LNCaP clone FGC (cell line): ENCODE results near the gene RPL14.

Source experiments
- DNase-seq: peaks from one replicate; pipeline ENCODE4 v3.0.0-alpha.2; 2011; ENCODE audit warnings: low read depth
- H3K4me3 ChIP-seq: 2 replicates; pipeline ENCODE4 v1.5.1; 2011; ENCODE audit warnings: mild to moderate bottlenecking, low read depth, low read length, control low read depth
- CTCF ChIP-seq: IDR thresholded peaks from 2 replicates; pipeline ENCODE4 v1.5.1; 2012; ENCODE audit warnings: mild to moderate bottlenecking; ENCODE audit not compliant: control insufficient read depth, insufficient read depth; ENCODE audit errors: extremely low read depth

Gene RPL14

DNA sequence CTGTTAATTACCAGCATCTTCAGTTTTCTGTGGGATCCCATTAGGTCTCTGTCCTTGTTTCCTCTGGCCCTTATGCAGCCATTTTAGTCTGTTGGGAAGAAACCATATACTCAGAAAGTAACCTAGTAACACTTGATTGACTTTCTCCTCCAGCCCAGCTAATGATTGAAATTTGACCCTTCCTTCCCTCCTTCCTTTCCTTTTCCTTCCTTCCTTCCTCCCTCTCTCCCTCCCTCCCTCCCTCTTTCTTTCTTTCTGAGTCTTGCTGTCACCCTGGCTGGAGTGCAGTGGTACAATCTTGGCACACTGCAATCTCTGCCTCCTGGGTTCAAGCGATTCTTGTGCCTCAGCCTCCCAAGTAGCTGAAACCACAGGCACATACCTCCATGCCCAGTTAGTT is 42.8 kb downstream of the RPL14 start:
- TF ChIP-seq CTCF, result no peak
- DNase-seq, result no peak
- no peak overlapping the region for H3K4me3 ChIP-seq

- DNase-seq, result no peak
- TF ChIP-seq CTCF, result no peak
- H3K4me3 ChIP-seq, result no peak overlapping the region
These were observed 44.9 kb downstream of the RPL14 start for GRCh38 chr3:40502034-40502433.

DNA sequence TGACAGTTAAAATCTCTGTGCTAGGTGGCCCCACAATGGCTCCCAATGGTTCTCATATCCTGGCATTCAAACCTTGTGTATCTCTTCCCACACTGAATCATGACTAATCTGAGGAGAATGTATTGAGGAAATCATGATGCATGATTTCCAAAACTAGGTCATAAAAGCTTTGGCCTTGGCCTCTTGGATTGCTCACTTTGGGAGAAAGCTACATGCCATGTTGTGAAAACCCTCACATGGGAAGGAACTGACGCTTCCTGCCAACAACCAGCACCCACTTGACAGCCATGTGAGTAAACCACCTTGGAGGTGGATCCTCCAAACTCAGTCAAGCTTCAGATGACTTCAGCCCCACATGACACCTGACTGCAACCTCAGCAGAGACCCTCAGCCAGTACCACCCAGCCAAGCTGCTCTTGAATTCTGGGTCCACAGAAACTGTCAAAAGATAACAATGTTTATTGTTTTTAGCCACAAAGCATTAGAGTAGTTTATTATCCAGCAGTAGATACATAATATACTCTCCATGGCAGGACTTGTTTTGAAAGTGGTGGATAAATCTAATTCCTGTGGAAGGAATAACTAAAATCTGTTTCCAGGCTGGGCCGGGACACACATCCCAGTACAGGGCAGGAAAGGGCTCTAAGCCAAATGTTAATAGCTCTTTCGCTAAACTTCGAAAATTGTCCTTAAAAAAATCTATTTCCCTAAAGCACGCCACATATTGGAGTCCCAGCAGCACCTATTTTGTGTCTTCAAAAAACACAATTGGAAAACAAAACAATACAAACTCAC is 47.7 kb downstream of the RPL14 start:
- no peak for TF ChIP-seq CTCF
- DNase-seq, result no peak
- peak overlapping the region; percentile 65 for H3K4me3 ChIP-seq

- DNase-seq, result no peak
- peak within 1 kb of the TSS; percentile 65 for H3K4me3 ChIP-seq
- peak; percentile 51 for TF ChIP-seq CTCF
These were observed 48.7 kb downstream of the RPL14 start, which contains the start of gene ZNF620 for GRCh38 chr3:40505599-40506462. Gene ZNF620 (plus strand): TSS chr3:40506039. CDS start chr3:40506353, 314 bp downstream.

DNA sequence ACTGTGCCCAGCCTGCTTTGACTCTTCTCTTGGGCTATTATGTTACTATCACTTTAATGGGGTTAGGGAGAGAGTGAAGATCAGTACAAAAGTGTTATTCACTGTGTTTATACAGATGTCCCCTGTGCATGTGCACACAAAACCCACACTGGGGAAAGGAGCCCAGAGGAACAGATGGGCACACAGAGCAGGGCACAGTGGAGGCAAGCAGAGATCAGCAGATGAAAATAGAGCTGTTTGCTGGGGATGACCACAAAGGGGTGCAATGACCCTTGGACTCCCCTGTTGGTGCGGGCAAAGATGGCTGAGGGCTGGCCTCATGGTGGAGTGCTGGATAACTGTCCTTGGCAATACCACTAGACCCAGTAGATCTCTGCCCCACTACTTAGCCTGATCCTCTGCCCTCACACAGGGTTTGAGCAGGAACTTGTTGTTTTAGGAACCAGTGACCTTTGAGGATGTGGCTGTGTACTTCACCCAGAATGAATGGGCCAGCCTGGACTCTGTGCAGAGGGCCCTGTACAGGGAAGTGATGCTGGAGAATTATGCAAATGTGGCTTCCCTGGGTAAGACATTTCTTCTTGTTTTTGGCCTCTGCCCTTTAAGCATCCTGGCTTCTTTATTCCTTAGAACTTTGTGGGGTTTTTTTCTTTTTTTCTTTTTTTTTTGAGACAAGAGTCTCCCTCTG is 54.0 kb downstream of the RPL14 start:
- TF ChIP-seq CTCF, result no peak
- no peak overlapping the region for H3K4me3 ChIP-seq
- DNase-seq, result no peak

- no peak overlapping the region for H3K4me3 ChIP-seq
- DNase-seq, result no peak
- no peak for TF ChIP-seq CTCF
These were observed 59.1 kb downstream of the RPL14 start for GRCh38 chr3:40516201-40516600.
